ENCODE results near the gene TPSAB1. TPM values are rescaled to one million over a fixed set of nuclear protein-coding genes. Genes with fewer than 3 reads are reported as not detected.

Gene TPSAB1
- total and polyA plus RNA-seq, 10 of the 15 experiments (the other 5 are each of a cell fraction or from before 2014, with no cell fraction given) = 0.06 TPM; not detected in 9

DNA sequence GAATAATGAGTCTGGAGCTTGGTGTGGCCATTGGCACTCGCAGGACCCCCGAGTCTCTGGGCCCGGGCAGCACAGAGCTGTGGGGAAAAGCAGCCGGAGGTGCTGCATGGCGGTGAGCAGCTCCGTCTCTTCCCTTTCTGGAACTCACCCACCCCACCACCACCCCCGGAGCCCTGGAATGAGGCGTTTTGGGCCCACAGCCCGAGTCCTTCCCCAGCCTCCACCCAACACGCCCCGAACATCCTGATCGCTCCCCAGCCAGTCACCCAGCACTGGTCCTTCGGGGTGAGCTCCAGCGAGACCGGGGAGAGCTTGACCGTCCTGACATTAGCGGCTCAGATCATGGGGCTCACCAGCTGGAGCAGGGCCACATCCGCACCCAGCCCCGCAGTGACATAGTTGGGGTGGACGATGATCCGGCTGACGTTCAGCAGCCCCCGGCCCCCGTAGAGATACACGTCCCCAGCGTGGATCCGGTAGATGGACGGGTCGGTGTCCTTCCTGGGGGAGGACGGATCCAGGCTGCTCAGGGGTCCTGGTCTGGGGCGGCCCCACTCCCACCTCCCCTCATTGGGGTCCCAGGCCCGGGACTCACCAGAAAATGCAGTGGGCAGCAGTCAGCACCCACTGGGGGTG is 21.8 kb downstream of the TPSAB1 start:
- RAD21 ChIA-PET (ENCODE audit: unreplicated experiment) = no interaction called here
- CTCF ChIA-PET = no interaction called here
- no TSS peak for BruUV-seq (replicated peaks)
- POLR2A ChIA-PET = no interaction called here
- intact Hi-C loops (cut with micrococcal nuclease; ENCODE audit: unreplicated experiment) = no loop called here
- Histone ChIP-seq H3K9me3 (replicated peaks; ENCODE audit: control insufficient read depth, insufficient read depth, low read length) (no peaks in the 10 kb centered on the region), H3K27ac (ENCODE audit: control insufficient read depth, insufficient read depth) (no peak overlapping the region), H3K4me3 (no peak overlapping the region), H3K36me3 (ENCODE audit: control insufficient read depth in 2 of 2, insufficient read depth in 2 of 2, low read length in 1 of 2) (no peaks in the 10 kb centered on the region), H3K4me1 (ENCODE audit: control insufficient read depth, insufficient read depth, low read length) (no peaks in the 10 kb centered on the region), H4K20me1 (ENCODE audit: control insufficient read depth, insufficient read depth) (no peaks in the 10 kb centered on the region), H3K27me3 (replicated peaks in 1 of 2; ENCODE audit: control insufficient read depth in 2 of 2, insufficient read depth in 2 of 2, low read length in 1 of 2) (no peaks in the 10 kb centered on the region; a peak in 1 of 4 replicates), H3K79me2 (ENCODE audit: control insufficient read depth, insufficient read depth, low read length) (no peaks in the 10 kb centered on the region), H3K4me2 (ENCODE audit: control insufficient read depth, insufficient read depth) (no peak overlapping the region), H2AFZ (ENCODE audit: control insufficient read depth, low read depth, low read length) (no peak overlapping the region), H3K9ac (ENCODE audit: control insufficient read depth, insufficient read depth, low read length) (no peak overlapping the region)
- SMC1A ChIA-PET (ENCODE audit: uncharacterized antibody, unreplicated experiment) = no interaction called here
- ATAC-seq (no peak), DNase-seq (ENCODE audit: low read depth, low spot score) (no peak), FAIRE-seq (no peak)
- WGBS (ENCODE audit: insufficient coverage, insufficient replicate concordance, low lambda C conversion rate, missing lambda C conversion rate) = 70% methylated on average over 31 of the region's 32 CpGs
- in situ Hi-C loops (cut with MboI) = no loop called here
- no peak for TF ChIP-seq TCF7 (IDR thresholded peaks at IDR 0.05; ENCODE audit: borderline replicate concordance)
- TF ChIP-seq, protein P1, sequence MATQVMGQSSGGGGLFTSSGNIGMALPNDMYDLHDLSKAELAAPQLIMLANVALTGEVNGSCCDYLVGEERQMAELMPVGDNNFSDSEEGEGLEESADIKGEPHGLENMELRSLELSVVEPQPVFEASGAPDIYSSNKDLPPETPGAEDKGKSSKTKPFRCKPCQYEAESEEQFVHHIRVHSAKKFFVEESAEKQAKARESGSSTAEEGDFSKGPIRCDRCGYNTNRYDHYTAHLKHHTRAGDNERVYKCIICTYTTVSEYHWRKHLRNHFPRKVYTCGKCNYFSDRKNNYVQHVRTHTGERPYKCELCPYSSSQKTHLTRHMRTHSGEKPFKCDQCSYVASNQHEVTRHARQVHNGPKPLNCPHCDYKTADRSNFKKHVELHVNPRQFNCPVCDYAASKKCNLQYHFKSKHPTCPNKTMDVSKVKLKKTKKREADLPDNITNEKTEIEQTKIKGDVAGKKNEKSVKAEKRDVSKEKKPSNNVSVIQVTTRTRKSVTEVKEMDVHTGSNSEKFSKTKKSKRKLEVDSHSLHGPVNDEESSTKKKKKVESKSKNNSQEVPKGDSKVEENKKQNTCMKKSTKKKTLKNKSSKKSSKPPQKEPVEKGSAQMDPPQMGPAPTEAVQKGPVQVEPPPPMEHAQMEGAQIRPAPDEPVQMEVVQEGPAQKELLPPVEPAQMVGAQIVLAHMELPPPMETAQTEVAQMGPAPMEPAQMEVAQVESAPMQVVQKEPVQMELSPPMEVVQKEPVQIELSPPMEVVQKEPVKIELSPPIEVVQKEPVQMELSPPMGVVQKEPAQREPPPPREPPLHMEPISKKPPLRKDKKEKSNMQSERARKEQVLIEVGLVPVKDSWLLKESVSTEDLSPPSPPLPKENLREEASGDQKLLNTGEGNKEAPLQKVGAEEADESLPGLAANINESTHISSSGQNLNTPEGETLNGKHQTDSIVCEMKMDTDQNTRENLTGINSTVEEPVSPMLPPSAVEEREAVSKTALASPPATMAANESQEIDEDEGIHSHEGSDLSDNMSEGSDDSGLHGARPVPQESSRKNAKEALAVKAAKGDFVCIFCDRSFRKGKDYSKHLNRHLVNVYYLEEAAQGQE (IDR thresholded peaks at IDR 0.05; ENCODE audit: low read depth, low read length) = no peak
- TF ChIP-seq WRNIP1 (IDR thresholded peaks at IDR 0.05; ENCODE audit: borderline replicate concordance, low read depth, low read length) = no peak
- no peak for TF ChIP-seq MEF2A (IDR thresholded peaks at IDR 0.05; ENCODE audit: insufficient read depth, low read depth, low read length)
- no peak for TF ChIP-seq ATF3 (IDR thresholded peaks at IDR 0.05; ENCODE audit: borderline replicate concordance, extremely low read depth, low read depth, low read length)
- no peak for TF ChIP-seq CTCF (IDR thresholded peaks at IDR 0.05 in 2 of 3, conservative IDR thresholded peaks at IDR 0.05 in 1 of 3; ENCODE audit: control insufficient read depth in 2 of 3, extremely low read depth in 1 of 3, insufficient read depth in 1 of 3, low read depth in 3 of 3, low read length in 3 of 3)

Measured in GM12878 (cell line).